Measurements from ENCODE around the gene SEMA5B. TPM values are rescaled to one million over a fixed set of nuclear protein-coding genes. Genes with fewer than 3 reads are reported as not detected.

The SEMA5B gene
- total and polyA plus RNA-seq, 2 donors (not counting 1 experiment from before 2014, with no cell fraction given), result not detected

GRCh38 chr3:123020709-123021108, 6.9 kb downstream of the SEMA5B start:
- Mint-ChIP-seq H3K27ac (no peak overlapping the region), H3K4me3 (no peak overlapping the region), H3K4me1 (peaks cover 1% of the 10 kb centered on the region), H3K9me3 (ENCODE audit: insufficient read depth) (no peaks in the 10 kb centered on the region), H3K27me3 (peaks cover 47% of the 10 kb centered on the region)
- ATAC-seq (ENCODE audit: low read depth) (no peak), DNase-seq (no peak)
- no peaks in the 10 kb centered on the region for H3K79me2 ChIP-seq (ENCODE audit: control insufficient read depth, insufficient read depth, low read length)
- H3K4me2 ChIP-seq (replicated peaks; ENCODE audit: low read depth, low read length, poor library complexity, severe bottlenecking), result no peak overlapping the region
- WGBS (ENCODE audit: insufficient coverage), result no CpG with 5 or more reads among the region's 3 CpGs
- H3K9me3 ChIP-seq (ENCODE audit: control extremely low read depth in 1 of 3, control insufficient read depth in 2 of 3, insufficient read depth in 1 of 3, low read length in 2 of 3), result peaks cover 0 to under 1% (median 0%) of the 10 kb centered on the region in 3 donors
- H3K27ac ChIP-seq (ENCODE audit: low read length in 2 of 2), result no peak overlapping the region
- no peaks in the 10 kb centered on the region for H3K4me1 ChIP-seq (ENCODE audit: control insufficient read depth in 2 of 2, insufficient read depth in 2 of 2, low read length in 2 of 2)
- H3K36me3 ChIP-seq (replicated peaks in 1 of 2; ENCODE audit: control extremely low read depth in 1 of 2, control insufficient read depth in 1 of 2, extremely low read depth in 1 of 2, insufficient read depth in 2 of 2, low read length in 1 of 2), result no peaks in the 10 kb centered on the region
- TF ChIP-seq CTCF (IDR thresholded peaks at IDR 0.05), result no peak
- no peak for TF ChIP-seq EZH2 (IDR thresholded peaks at IDR 0.05; ENCODE audit: borderline replicate concordance, insufficient read depth, low read depth, low read length, poor library complexity, severe bottlenecking)
- intact Hi-C loops (cut with micrococcal nuclease), result loop anchor here (10.0 kb wide), 1 partner anchor 244 kb away; no protein-coding TSS in a partner anchor
- no peak overlapping the region for H3K4me3 ChIP-seq (ENCODE audit: control extremely low read depth in 1 of 5, extremely low read depth in 1 of 5, insufficient read depth in 1 of 5, low read depth in 2 of 5, low read length in 4 of 5)
- H2AFZ ChIP-seq (ENCODE audit: insufficient read depth, low read depth, low read length, poor library complexity, severe bottlenecking), result no peak overlapping the region
- ChIA-PET CTCF (interaction anchor here (1.1 to 3.0 kb wide), 3 partner anchors 9 to 266 kb away, joined by 3 to 15 read pairs (median 3); no protein-coding TSS in a partner anchor), POLR2A (no interaction called here)
- H3K9ac ChIP-seq (ENCODE audit: low read length), result no peak overlapping the region
- no peaks in the 10 kb centered on the region for H4K20me1 ChIP-seq (ENCODE audit: control insufficient read depth, insufficient read depth, low read length, poor library complexity, severe bottlenecking)
- peaks cover 0 to 27% (median 13%) of the 10 kb centered on the region in 4 experiments for H3K27me3 ChIP-seq (replicated peaks in 1 of 4; ENCODE audit: control extremely low read depth in 1 of 4, control insufficient read depth in 3 of 4, insufficient read depth in 4 of 4, low read length in 3 of 4)

- H3K9ac ChIP-seq (ENCODE audit: low read length), result no peak overlapping the region
- Mint-ChIP-seq H3K9me3 (ENCODE audit: insufficient read depth) (no peaks in the 10 kb centered on the region), H3K27me3 (peaks cover 43% of the 10 kb centered on the region), H3K27ac (no peak overlapping the region), H3K4me3 (no peak overlapping the region), H3K4me1 (no peaks in the 10 kb centered on the region)
- no peak for TF ChIP-seq EZH2 (IDR thresholded peaks at IDR 0.05; ENCODE audit: borderline replicate concordance, insufficient read depth, low read depth, low read length, poor library complexity, severe bottlenecking)
- TF ChIP-seq CTCF (IDR thresholded peaks at IDR 0.05), result no peak
- WGBS (ENCODE audit: insufficient coverage), result 88% methylated on average over 2 of the region's 5 CpGs
- ATAC-seq (ENCODE audit: low read depth) (no peak), DNase-seq (no peak)
- H3K36me3 ChIP-seq (replicated peaks in 1 of 2; ENCODE audit: control extremely low read depth in 1 of 2, control insufficient read depth in 1 of 2, extremely low read depth in 1 of 2, insufficient read depth in 2 of 2, low read length in 1 of 2), result no peaks in the 10 kb centered on the region
- intact Hi-C loops (cut with micrococcal nuclease), result no loop called here
- CTCF ChIA-PET, result interaction anchor here (3.0 kb wide), 1 partner anchor 10 kb away, joined by 15 read pairs; no protein-coding TSS in a partner anchor
- no peak overlapping the region for H3K4me2 ChIP-seq (replicated peaks; ENCODE audit: low read depth, low read length, poor library complexity, severe bottlenecking)
- H3K79me2 ChIP-seq (ENCODE audit: control insufficient read depth, insufficient read depth, low read length), result no peaks in the 10 kb centered on the region
- no peaks in the 10 kb centered on the region for H3K4me1 ChIP-seq (ENCODE audit: control insufficient read depth in 2 of 2, insufficient read depth in 2 of 2, low read length in 2 of 2)
- no peaks in the 10 kb centered on the region for H3K9me3 ChIP-seq (ENCODE audit: control extremely low read depth in 1 of 3, control insufficient read depth in 2 of 3, insufficient read depth in 1 of 3, low read length in 2 of 3)
- no peak overlapping the region for H3K4me3 ChIP-seq (ENCODE audit: control extremely low read depth in 1 of 5, extremely low read depth in 1 of 5, insufficient read depth in 1 of 5, low read depth in 2 of 5, low read length in 4 of 5)
- no peak overlapping the region for H3K27ac ChIP-seq (ENCODE audit: low read length in 2 of 2)
- POLR2A ChIA-PET, result no interaction called here
- H4K20me1 ChIP-seq (ENCODE audit: control insufficient read depth, insufficient read depth, low read length, poor library complexity, severe bottlenecking), result no peaks in the 10 kb centered on the region
- peaks cover 0 to 16% (median 7%) of the 10 kb centered on the region in 4 experiments for H3K27me3 ChIP-seq (replicated peaks in 1 of 4; ENCODE audit: control extremely low read depth in 1 of 4, control insufficient read depth in 3 of 4, insufficient read depth in 4 of 4, low read length in 3 of 4)
- no peak overlapping the region for H2AFZ ChIP-seq (ENCODE audit: insufficient read depth, low read depth, low read length, poor library complexity, severe bottlenecking)
These were observed 8.0 kb downstream of the SEMA5B start for GRCh38 chr3:123019591-123019990.
